Ascending aorta (tissue), 2 donors: ENCODE results near the gene RAP1A. TPM values are rescaled to one million over a fixed set of nuclear protein-coding genes. Genes with fewer than 3 reads are reported as not detected.

ENCODE experiments used
- DNase-seq, 2 donors: peaks; one replicate each; pipeline ENCODE4 v3.0.0-alpha.2; 2019; ENCODE audit warnings: low spot score in 2 of 2
- H3K27ac ChIP-seq, 2 donors: fragments of 200-600 bp; sonication (generic); one replicate each; pipeline ENCODE4 v1.5.1; 2016 to 2017; ENCODE audit warnings: mild to moderate bottlenecking in 1 of 2
- H3K27me3 ChIP-seq: fragments of 200-600 bp; sonication (generic); one replicate; pipeline ENCODE4 v1.5.1; 2017
- H3K36me3 ChIP-seq, 2 donors: fragments of 200-600 bp; sonication (generic); one replicate each; pipeline ENCODE4 v1.5.1; 2016
- H3K4me1 ChIP-seq, 2 donors: fragments of 200-600 bp; sonication (generic); one replicate each; pipeline ENCODE4 v1.5.1; 2016 to 2017; ENCODE audit warnings: mild to moderate bottlenecking in 1 of 2
- H3K4me3 ChIP-seq, 2 donors: fragments of 200-600 bp; sonication (generic); one replicate each; pipeline ENCODE4 v1.5.1; 2016 to 2017; ENCODE audit warnings: mild to moderate bottlenecking in 1 of 2
- H3K9me3 ChIP-seq, 2 donors: fragments of 200-600 bp; sonication (generic); one replicate each; pipeline ENCODE4 v1.5.1; 2016
- CTCF ChIP-seq, 3 experiments: fragments of 200-600 bp in 2 of 3; fragments of 450-650 bp in 1 of 3; sonication (generic) in 2 of 3; IDR thresholded peaks; one replicate each; pipeline ENCODE4 v1.5.1; 2016 to 2019; ENCODE audit warnings: antibody characterized with exemption in 3 of 3, mild to moderate bottlenecking in 1 of 3, moderate library complexity in 1 of 3
- intact Hi-C: fragments of 100-400 bp; cut with DNase I; formaldehyde crosslinking; loops from one replicate; pipeline ENCODE4 v1.15.1; 2023
- total RNA-seq: library from RNA; depleted of rRNA; stranded (reverse); fragments of >200 nt; gene quantifications from one replicate; pipeline ENCODE4 v1.1.0, GENCODE V29; 2016

RAP1A gene
- total RNA-seq, 1 donor from 2014 or later, result 44.1 TPM

GRCh38 chr1:111648806-111649205, 29.2 kb downstream of the RAP1A start:
- no peak overlapping the region for H3K4me3 ChIP-seq
- no peaks in the 10 kb centered on the region for H3K9me3 ChIP-seq
- H3K4me1 ChIP-seq, result peaks cover 0 to 14% of the 10 kb centered on the region in 2 donors
- H3K27me3 ChIP-seq, result no peaks in the 10 kb centered on the region
- TF ChIP-seq CTCF (IDR thresholded peaks at IDR 0.05), result no peak
- no peak for DNase-seq
- H3K36me3 ChIP-seq, result no peaks in the 10 kb centered on the region
- intact Hi-C loops, result no loop called here
- H3K27ac ChIP-seq, result no peak overlapping the region

- no peak for DNase-seq
- Histone ChIP-seq H3K9me3 (no peaks in the 10 kb centered on the region), H3K27me3 (no peaks in the 10 kb centered on the region), H3K27ac (no peak overlapping the region), H3K36me3 (no peaks in the 10 kb centered on the region), H3K4me3 (no peak overlapping the region), H3K4me1 (peaks cover 0 to 14% of the 10 kb centered on the region in 2 donors)
- TF ChIP-seq CTCF (IDR thresholded peaks at IDR 0.05), result no peak
- intact Hi-C loops, result no loop called here
Observed at GRCh38 chr1:111649227-111649626, 29.6 kb downstream of the RAP1A start.

- peaks cover 0 to 11% of the 10 kb centered on the region in 2 donors for H3K4me1 ChIP-seq
- no peak overlapping the region for H3K27ac ChIP-seq
- no peak overlapping the region for H3K4me3 ChIP-seq
- no peaks in the 10 kb centered on the region for H3K36me3 ChIP-seq
- H3K27me3 ChIP-seq, result no peaks in the 10 kb centered on the region
- intact Hi-C loops, result no loop called here
- TF ChIP-seq CTCF (IDR thresholded peaks at IDR 0.05), result no peak
- no peaks in the 10 kb centered on the region for H3K9me3 ChIP-seq
- no peak for DNase-seq
Observed at GRCh38 chr1:111649648-111650047, 30.1 kb downstream of the RAP1A start.

- H3K36me3 ChIP-seq, result no peaks in the 10 kb centered on the region
- H3K9me3 ChIP-seq, result no peaks in the 10 kb centered on the region
- H3K27me3 ChIP-seq, result no peaks in the 10 kb centered on the region
- H3K4me3 ChIP-seq, result no peak overlapping the region
- no peak for TF ChIP-seq CTCF (IDR thresholded peaks at IDR 0.05)
- no peak overlapping the region for H3K27ac ChIP-seq
- peaks cover 0 to 28% of the 10 kb centered on the region in 2 donors for H3K4me1 ChIP-seq
- intact Hi-C loops, result no loop called here
- DNase-seq, result no peak
Observed at GRCh38 chr1:111653709-111654108, 34.1 kb downstream of the RAP1A start.

GRCh38 chr1:111654839-111655238, 35.2 kb downstream of the RAP1A start:
- no peaks in the 10 kb centered on the region for H3K27me3 ChIP-seq

More at GRCh38 chr1:111654839-111655238, 35.2 kb downstream of the RAP1A start:
- no peaks in the 10 kb centered on the region for H3K36me3 ChIP-seq
- peaks cover 0 to 29% of the 10 kb centered on the region in 2 donors for H3K4me1 ChIP-seq
- H3K27ac ChIP-seq, result no peak overlapping the region
- no peak overlapping the region for H3K4me3 ChIP-seq
- intact Hi-C loops, result no loop called here
- TF ChIP-seq CTCF (IDR thresholded peaks at IDR 0.05), result no peak
- H3K9me3 ChIP-seq, result no peaks in the 10 kb centered on the region
- DNase-seq, result no peak
